ENCODE results near the gene ANXA5. TPM values are rescaled to one million over a fixed set of nuclear protein-coding genes. Genes with fewer than 3 reads are reported as not detected.

ANXA5 gene
- total RNA-seq, 4 donors from 2014 or later = 59.2 to 181 (median 88.0) TPM

DNA sequence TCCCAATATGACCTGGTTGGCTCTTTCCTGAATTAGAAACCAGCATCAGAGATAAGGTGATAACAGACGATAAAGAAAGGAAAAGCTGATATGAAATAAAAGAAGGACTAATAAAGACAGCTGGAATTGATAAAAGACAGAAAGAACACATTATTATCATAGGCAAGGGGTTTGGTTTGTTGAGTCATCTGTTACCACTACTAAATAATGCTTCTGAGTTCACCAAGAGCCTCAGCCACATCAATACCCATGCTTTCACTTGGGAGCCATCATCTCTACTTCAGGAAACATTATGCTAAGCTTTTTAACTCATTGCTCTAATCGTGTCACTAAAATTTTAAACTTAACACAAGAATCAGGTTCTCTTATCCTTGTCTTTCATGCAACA, 27.6 kb downstream of the ANXA5 start:
- Histone ChIP-seq H3K9me3 (no peaks in the 10 kb centered on the region), H3K36me3 (peaks cover 0 to 75% of the 10 kb centered on the region in 2 donors), H3K4me3 (no peak overlapping the region), H3K27ac (no peak overlapping the region), H3K27me3 (no peaks in the 10 kb centered on the region), H3K4me1 (no peaks in the 10 kb centered on the region)
- in situ Hi-C loops (cut with MboI; ENCODE audit: low sequenced_read_pairs in 4 of 4) = loop anchor here in 1 of 4 donors (10.0 kb wide), 1 partner anchor 294 kb away; no protein-coding TSS in a partner anchor
- DNase-seq (no peak), ATAC-seq (no peak)
- TF ChIP-seq, protein P1, sequence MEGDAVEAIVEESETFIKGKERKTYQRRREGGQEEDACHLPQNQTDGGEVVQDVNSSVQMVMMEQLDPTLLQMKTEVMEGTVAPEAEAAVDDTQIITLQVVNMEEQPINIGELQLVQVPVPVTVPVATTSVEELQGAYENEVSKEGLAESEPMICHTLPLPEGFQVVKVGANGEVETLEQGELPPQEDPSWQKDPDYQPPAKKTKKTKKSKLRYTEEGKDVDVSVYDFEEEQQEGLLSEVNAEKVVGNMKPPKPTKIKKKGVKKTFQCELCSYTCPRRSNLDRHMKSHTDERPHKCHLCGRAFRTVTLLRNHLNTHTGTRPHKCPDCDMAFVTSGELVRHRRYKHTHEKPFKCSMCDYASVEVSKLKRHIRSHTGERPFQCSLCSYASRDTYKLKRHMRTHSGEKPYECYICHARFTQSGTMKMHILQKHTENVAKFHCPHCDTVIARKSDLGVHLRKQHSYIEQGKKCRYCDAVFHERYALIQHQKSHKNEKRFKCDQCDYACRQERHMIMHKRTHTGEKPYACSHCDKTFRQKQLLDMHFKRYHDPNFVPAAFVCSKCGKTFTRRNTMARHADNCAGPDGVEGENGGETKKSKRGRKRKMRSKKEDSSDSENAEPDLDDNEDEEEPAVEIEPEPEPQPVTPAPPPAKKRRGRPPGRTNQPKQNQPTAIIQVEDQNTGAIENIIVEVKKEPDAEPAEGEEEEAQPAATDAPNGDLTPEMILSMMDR (IDR thresholded peaks at IDR 0.05 in 4 of 5, conservative IDR thresholded peaks at IDR 0.05 in 1 of 5) = no peak
- TF ChIP-seq POLR2A (IDR thresholded peaks at IDR 0.05) = no peak
- intact Hi-C loops (cut with DNase I; ENCODE audit: low total_unique reads) = no loop called here

DNA sequence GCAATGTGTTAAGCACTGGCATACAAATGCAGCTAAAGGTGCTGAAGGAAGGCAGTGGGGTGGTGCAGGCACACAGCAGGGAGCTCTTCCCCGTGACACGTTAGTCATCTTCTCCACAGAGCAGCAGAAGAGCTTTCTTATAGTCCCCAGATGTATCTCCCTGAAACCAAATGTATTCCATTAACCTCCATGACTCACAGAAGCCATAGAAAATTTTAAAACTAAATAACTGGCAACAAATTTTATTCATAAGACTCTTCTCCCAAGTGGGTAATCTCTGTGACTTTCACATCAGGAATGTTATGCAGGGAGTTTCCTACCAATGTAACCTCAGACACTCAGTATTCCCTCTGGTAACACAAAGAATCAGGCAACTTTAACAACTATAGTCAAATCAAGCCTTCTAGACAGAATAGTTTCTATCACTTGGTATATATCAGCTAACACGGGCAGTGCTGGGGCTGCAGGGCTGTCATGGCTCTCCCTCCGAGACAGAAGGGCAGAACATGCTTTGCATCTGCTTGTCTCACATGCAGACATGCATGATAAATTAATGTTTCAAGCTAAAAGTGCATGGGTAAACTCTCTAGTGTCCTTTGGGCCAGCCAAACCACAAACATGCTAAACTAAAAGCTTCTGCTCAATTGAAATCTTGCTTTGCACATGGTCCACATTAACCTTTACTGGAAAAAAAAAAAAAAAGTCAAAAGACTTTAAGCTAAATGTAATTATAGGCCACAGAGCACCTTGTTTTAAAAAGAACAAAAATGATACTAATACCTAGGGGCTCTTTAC, 28.2 kb downstream of the ANXA5 start:
- in situ Hi-C loops (cut with MboI; ENCODE audit: low sequenced_read_pairs in 4 of 4) (loop anchor here in 1 of 4 donors (10.0 kb wide), 1 partner anchor 294 kb away; no protein-coding TSS in a partner anchor), intact Hi-C loops (cut with DNase I; ENCODE audit: low total_unique reads) (no loop called here)
- Histone ChIP-seq H3K36me3 (peaks cover 0 to 75% of the 10 kb centered on the region in 2 donors), H3K27me3 (no peaks in the 10 kb centered on the region), H3K4me3 (no peak overlapping the region), H3K27ac (no peak overlapping the region), H3K9me3 (no peaks in the 10 kb centered on the region), H3K4me1 (no peaks in the 10 kb centered on the region)
- peak; percentile 33 to 52 for ATAC-seq
- no peak for DNase-seq
- TF ChIP-seq POLR2A (IDR thresholded peaks at IDR 0.05) = no peak
- TF ChIP-seq, protein P1 (IDR thresholded peaks at IDR 0.05 in 4 of 5, conservative IDR thresholded peaks at IDR 0.05 in 1 of 5) = no peak

DNA sequence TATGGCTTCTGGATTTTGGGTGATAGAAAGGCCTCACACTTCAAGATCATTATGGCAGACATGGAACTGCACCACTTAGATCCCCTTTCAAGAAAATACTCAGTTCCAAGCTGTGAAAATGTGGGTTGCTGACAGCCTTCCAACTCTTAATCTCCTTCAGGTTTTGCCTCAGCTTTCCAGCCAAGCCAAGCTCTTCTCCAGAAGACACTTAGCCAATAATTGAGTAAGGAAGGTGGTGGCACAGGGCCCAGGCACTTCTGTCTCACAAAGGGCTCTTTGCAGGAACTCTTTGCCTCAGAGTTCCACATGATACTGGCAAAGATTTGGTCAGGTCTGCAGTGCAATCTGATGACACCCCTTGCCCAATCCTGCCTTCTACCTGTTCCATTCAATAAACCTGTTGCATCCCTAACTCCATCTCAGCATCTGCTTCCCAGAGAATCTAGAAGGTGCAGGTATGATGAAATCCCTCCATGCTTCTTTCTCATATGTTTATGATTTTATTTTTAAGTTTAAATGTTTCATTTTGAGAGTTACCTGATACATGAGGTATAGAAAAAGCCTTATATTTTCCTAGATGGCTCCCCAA, 30.6 kb downstream of the ANXA5 start:
- no peak for ATAC-seq
- no peaks in the 10 kb centered on the region for H3K27me3 ChIP-seq
- intact Hi-C loops (cut with DNase I; ENCODE audit: low total_unique reads) (no loop called here), in situ Hi-C loops (cut with MboI; ENCODE audit: low sequenced_read_pairs in 4 of 4) (loop anchor here in 1 of 4 donors (10.0 kb wide), 1 partner anchor 291 kb away; no protein-coding TSS in a partner anchor)
- H3K4me1 ChIP-seq = no peaks in the 10 kb centered on the region
- DNase-seq = peak; percentile 3 to 29
- no peak for TF ChIP-seq POLR2A (IDR thresholded peaks at IDR 0.05)
- TF ChIP-seq, protein P1 (IDR thresholded peaks at IDR 0.05 in 4 of 5, conservative IDR thresholded peaks at IDR 0.05 in 1 of 5) = no peak
- H3K36me3 ChIP-seq = peaks cover 0 to 51% of the 10 kb centered on the region in 2 donors
- no peak overlapping the region for H3K4me3 ChIP-seq
- no peaks in the 10 kb centered on the region for H3K9me3 ChIP-seq
- H3K27ac ChIP-seq = no peak overlapping the region

DNA sequence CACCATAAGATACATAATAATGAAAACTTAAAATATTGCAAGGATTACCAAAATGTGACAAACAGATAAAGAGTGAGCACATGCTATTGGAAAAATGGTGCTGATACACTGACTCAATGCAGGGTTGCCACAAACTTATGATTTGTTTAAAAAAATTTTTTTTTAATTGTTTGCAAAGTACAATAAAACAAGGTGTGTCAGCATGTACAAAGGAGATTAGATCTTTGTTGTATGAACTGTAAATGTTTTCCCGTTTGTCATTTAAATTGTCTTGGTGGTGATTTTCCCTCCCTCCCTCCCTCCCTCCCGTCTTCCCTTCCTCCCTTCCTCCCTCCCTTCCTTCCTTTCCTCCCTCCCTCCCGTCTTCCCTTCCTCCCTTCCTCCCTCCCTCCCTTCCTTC, 31.4 kb downstream of the ANXA5 start:
- TF ChIP-seq, protein P1 (IDR thresholded peaks at IDR 0.05 in 4 of 5, conservative IDR thresholded peaks at IDR 0.05 in 1 of 5) = no peak
- TF ChIP-seq POLR2A (IDR thresholded peaks at IDR 0.05) = no peak
- H3K27ac ChIP-seq = no peak overlapping the region
- ATAC-seq = no peak

More for the DNA sequence above, 31.4 kb downstream of the ANXA5 start:
- Histone ChIP-seq H3K4me1 (no peaks in the 10 kb centered on the region), H3K36me3 (peaks cover 0 to 44% of the 10 kb centered on the region in 2 donors), H3K4me3 (no peak overlapping the region), H3K27me3 (no peaks in the 10 kb centered on the region), H3K9me3 (no peaks in the 10 kb centered on the region)
- no peak for DNase-seq
- in situ Hi-C loops (cut with MboI; ENCODE audit: low sequenced_read_pairs in 4 of 4) (loop anchor here in 1 of 4 donors (10.0 kb wide), 1 partner anchor 291 kb away; no protein-coding TSS in a partner anchor), intact Hi-C loops (cut with DNase I; ENCODE audit: low total_unique reads) (no loop called here)
